Stimulated activated CD4-positive, alpha-beta T cell treated with anti-CD3 and anti-CD28 coated beads, TNF-alpha, amount 100 ng/mL, for 1 hour (primary cell): Measurements from ENCODE around the gene ASF1A.

ENCODE experiments used
- DNase-seq, 3 donors: peaks; one replicate each; pipeline ENCODE4 v3.0.0-alpha.2; 2020; ENCODE audit warnings: low read depth in 3 of 3, low spot score in 1 of 3

ASF1A gene

GRCh38 chr6:118881440-118882313 lies 12.3 kb upstream of the ASF1A start:
- DNase-seq = no peak

- no peak for DNase-seq
These were observed 11.5 kb upstream of the ASF1A start for GRCh38 chr6:118882314-118882905.

GRCh38 chr6:118886641-118887040 lies 7.3 kb upstream of the ASF1A start:
- DNase-seq = no peak

- no peak for DNase-seq
These were observed 4.8 kb upstream of the ASF1A start for GRCh38 chr6:118889163-118889562.

GRCh38 chr6:118890997-118891790 lies 2.8 kb upstream of the ASF1A start:
- DNase-seq = no peak

- DNase-seq = no peak
These were observed 1.5 kb upstream of the ASF1A start for GRCh38 chr6:118892355-118892991.

GRCh38 chr6:118893064-118893806 lies 717 bp upstream of the ASF1A start:
- DNase-seq = no peak

GRCh38 chr6:118894425-118895260 lies 691 bp downstream of the ASF1A start:
- peak in 2 of 3 donors; percentile 14 to 38 for DNase-seq

GRCh38 chr6:118895261-118895560 lies 1.3 kb downstream of the ASF1A start:
- DNase-seq = no peak

GRCh38 chr6:118895859-118896258 lies 1.9 kb downstream of the ASF1A start:
- DNase-seq = no peak

- DNase-seq = no peak
These were observed 2.6 kb downstream of the ASF1A start for GRCh38 chr6:118896339-118897136.

GRCh38 chr6:118897386-118897785 lies 3.4 kb downstream of the ASF1A start:
- no peak for DNase-seq

- DNase-seq = no peak
These were observed 6.0 kb downstream of the ASF1A start for GRCh38 chr6:118899948-118900347.

- DNase-seq = no peak
These were observed 8.8 kb downstream of the ASF1A start for GRCh38 chr6:118902726-118903125.

GRCh38 chr6:118903138-118903537 lies 9.2 kb downstream of the ASF1A start:
- no peak for DNase-seq

GRCh38 chr6:118903691-118904090 lies 9.7 kb downstream of the ASF1A start:
- no peak for DNase-seq

- no peak for DNase-seq
These were observed 11.1 kb downstream of the ASF1A start for GRCh38 chr6:118905084-118905483.

- no peak for DNase-seq
These were observed 11.9 kb downstream of the ASF1A start for GRCh38 chr6:118905851-118906250.

GRCh38 chr6:118908441-118908840 lies 14.5 kb downstream of the ASF1A start:
- no peak for DNase-seq
